ENCODE measurements around the gene UBXN6.

The UBXN6 gene, protein sequence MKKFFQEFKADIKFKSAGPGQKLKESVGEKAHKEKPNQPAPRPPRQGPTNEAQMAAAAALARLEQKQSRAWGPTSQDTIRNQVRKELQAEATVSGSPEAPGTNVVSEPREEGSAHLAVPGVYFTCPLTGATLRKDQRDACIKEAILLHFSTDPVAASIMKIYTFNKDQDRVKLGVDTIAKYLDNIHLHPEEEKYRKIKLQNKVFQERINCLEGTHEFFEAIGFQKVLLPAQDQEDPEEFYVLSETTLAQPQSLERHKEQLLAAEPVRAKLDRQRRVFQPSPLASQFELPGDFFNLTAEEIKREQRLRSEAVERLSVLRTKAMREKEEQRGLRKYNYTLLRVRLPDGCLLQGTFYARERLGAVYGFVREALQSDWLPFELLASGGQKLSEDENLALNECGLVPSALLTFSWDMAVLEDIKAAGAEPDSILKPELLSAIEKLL

DNA sequence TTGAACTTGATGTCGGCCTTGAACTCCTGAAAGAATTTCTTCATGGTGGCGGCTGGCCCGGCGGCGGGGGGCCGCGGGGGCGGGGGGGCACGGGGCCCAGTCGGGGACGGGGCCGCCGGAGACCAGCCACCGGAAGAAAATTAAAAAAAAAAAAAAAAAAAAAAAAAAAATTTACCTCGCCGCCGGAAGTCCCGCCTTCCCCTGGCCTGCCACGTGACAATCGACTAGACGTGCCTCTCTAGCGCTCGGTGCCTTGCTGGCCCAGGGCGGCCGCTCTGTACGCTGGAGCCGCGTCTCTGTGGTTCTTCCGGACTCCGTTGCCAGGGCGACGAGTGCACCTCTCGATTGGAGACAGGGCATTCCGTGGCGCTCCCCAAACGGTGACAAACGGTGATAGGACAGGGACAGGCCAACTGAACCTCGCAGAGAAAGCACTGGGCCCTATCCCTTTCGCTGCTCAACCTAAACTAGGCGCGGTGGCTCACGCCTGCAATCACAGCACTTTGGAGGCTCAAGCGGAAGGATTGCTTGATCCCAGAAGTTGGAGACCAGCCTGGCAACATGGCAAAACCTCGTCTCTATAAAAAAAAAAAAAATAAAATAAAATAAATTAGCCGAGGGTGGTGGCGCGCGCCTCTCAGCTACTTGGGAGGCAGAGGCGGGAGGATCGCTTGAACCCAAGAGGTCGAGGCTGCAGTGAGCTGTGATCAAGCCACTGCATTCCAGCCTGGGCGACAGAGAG lies at the start of gene UBXN6:
Gene UBXN6 (minus strand): TSS at position 141 of the 742 bp plus-strand sequence. CDS start 97 bp downstream, at position 44.
- peak; percentile 92 for DNase-seq

DNA sequence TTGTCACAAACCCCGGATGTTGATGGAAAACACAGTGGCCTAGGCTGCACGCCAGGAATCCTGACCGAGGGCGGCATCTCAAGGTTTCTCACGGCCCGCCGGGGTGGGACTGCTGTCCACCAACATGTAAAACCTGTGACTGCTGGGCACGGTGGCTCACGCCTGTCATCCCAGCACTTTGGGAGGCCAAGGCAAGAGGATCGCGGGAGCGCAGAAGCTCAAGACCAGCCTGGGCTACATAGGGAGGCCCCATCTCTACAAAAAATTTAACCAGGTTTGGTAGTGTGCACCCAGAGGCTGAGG lies 49.5 kb upstream of the UBXN6 start:
- no peak for DNase-seq

DNA sequence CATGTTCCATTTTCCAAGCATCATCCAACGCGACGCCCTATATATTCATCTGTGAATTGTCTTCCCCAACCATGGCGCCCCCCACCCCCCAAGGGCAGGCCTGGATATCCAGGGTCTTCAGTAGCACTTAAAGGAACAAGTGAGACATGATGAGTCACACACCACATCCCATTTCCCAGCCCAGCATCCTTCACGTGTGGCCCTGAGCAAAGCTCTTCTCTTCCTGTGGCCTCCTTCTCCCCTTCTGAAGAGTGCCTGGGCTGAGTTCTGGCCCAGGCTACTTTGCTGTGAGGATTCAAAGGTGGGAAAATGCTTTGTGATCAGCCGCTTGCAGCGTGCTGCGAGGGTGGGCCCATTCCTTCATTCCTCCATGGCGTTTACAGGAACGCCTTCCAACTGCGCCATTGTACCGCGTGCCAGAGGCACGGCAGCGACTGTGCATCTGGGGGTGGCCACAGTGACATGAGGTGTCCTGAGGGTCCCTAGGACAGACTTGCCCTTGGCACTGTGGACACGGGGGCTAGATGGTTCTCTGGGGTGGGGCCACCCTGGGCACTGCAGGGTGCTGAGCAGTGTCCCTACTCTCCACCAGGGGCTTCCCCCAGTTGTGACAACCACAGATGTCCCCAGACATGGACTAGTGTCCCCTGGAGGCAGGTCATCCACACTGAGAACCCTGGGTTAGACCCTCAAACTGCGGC lies 49.0 kb upstream of the UBXN6 start:
- no peak for DNase-seq

DNA sequence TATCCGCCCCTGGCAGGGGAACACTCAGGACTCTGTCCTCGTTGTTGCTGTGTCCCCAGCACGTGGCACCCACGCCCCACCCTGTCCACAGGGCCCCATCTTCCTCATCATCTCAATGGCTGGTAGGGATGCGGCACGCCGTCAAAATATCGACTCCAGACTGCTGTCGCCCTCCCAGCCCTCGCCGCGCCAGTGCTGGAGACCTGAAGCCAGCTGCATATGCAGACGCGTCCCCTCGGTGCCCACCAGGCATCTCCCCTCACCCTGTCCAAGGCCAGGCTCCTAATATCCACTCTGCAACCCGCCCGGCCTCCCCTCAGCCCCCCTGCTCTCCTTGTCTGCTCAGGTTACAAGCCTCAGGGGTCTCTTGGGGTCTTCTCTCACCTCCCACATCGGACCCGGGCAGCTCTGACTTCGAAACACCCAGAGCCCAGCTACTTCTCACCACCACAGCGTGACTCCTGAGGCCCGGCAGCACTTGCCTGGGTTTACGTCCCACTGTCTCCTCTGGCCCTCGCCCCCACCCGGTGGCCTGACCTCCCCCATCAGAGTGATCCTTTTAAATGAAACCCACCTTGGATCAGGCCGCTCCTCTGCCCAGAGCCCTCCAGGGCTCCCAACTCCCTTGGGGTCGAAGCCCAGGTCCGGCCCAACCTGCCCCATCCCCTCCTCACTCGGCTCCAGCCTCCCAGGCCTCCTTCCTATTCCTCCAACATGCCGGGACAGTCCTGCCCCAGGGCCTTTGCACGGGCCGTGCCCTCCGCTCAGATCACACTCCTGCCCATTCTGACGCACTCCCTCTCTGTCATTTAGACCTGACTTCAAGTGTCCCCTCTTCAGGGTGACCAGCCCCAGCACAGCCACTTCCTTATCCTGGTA lies 48.2 kb upstream of the UBXN6 start:
- DNase-seq, result no peak

DNA sequence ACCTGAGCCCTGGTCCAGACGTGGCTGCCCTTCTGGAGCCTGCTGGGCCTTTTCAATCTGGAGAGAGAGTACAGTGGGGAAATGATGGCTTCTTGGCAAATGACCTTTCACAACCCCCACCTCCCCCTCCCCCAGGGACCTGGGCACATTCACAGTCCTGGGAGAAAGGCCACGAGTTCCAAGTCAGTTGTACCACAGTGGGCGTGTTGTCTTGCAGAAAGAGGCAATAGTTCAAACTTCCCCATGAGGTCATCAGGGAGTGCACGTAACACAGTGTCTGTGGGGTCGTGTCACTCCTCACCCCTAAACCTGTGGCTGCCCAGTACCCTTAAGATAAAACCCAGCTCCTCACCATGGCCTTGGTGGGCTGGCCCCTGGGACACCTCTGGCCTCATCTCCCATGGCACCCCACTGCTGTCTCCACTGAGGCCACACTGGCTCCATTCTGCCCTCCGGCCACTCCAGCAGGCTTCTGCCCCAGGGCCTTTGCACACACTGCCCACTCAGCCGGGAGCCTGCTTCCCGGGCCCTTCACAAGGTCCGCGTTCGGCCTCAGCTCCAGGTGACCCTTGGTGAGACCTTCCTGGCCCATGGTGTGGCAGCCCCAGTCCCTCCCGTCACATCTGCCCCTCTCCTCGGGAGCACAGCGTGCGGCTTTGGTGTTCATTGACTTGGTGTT lies 47.4 kb upstream of the UBXN6 start:
- DNase-seq, result no peak

DNA sequence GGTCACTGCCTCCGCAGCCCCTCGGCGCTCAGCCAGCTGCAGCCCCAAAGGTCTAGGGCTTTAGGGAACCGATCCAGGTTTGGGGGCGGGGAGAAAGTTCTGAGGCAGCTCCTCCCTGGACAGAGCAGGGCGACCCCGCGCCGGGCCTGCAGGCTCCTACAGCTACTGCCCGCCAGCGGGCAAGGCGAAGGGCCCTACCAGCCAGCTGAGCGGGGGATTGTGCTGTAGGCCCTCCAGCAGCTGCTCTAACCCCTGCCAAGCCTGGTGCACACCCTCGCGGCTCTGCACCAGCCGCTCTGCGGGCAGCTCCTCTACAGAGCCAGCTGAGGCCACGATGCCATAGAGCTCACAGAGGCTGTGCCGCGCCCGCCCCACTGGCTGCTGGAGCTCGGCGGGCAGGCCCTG lies 46.7 kb upstream of the UBXN6 start:
- DNase-seq, result no peak

DNA sequence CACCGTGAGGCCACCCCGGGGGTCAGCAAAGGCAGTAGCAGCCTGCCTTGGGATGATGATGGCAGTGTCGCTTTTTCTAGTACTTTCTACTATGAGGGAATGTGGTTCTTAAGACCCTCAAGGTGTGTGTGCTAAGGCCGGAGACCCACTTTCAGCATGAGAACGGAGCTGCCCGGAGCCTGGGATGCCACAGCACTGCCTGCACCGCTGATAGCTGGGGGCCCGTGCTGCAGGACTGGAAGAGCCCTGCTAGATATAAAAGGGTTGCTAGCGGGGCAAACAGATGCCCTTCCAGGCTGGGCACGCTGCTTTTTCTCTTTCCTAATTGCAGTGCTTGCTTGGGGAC lies 46.2 kb upstream of the UBXN6 start:
- no peak for DNase-seq

DNA sequence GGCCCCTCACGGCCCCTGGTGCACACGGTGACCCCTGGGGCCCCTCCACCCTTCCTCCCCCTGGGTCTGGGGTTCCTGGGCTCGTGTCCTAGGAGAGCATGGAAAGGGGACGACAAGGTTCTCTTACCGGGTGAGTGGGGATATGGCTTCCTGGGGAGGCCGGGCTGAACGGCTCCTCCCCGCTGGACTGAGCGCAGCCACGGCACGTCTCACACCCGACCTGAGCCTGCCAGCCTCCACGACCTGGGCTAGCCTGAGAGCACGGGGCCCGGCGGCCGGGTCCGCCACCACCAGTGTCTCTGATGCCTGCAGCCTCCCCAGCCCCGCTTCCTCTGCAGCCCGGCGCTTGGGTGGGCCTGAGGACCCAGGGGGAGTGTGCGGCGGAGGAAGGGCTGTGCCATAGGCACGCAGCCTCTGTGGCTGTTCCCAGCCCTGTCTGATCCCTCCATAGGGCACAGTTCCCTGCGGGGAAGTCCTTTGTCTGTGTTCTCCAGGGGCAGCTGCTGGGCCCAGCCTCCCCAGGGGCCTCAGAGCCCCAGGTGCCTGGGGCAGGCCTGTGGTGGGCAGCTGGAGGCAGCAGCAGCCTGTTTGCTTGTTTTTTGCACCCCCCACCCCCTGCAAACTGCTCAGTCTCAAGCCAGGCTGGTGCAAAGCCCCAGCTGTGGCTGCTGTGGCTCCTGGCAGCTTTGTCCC lies 45.7 kb upstream of the UBXN6 start:
- no peak for DNase-seq

DNA sequence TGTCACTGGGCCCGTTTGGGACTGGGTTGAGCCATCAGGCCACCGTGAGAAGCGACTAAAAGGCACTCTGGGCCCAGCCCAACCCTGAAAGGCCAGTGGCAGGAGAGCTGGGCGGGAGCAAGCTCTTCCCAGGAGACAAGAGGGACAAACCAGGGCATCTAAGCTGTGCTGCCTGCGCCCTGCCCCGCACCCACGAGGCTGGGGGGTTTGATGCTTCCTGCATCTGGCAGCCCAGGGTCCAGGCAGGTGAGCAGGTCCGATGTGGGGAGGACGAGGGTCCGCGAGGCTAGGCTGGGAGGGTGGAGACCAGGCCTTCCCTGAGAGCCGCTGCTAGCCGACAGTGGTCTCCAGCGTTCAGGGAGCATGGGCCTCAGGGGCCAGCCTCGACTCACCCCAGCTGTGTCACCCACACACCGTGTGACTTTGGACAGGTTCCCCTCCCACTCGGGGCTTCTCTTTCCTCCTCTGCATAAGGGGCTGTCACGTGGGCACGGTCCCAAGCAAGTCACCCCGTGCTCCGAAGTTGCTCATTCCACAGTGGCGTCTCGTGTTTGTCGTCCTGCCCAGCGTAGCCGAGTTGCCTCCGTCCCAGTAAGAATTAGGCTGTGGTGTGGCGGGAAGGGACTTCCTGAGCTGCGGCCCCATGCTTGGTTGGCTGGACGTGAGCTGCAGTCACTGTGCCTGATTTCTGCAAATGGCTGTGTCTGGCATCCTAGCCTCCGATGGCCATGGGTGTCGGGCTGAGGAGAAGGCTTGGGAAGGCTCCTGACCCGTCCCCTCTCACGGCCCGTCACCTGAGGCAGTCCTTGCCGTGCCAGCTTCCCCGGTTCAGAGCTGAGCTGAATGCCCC lies 44.9 kb upstream of the UBXN6 start:
- DNase-seq, result no peak

DNA sequence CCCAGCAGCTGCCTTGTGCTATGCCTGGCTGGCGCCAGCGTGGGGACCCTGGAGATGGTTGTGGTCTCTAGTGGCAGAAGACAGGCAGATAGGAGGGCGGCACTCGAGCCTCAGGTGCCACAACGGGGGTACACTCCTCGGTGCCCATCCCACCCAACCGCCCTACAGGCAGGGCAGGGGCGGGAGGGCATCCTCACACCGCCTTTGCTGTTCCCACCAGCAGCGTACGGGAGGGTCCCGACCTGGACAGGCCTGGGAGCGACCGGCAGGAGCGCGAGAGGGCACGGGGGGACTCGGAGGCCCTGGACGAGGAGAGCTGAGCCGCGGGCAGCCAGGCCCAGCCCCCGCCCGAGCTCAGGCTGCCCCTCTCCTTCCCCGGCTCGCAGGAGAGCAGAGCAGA lies 44.1 kb upstream of the UBXN6 start:
- DNase-seq, result no peak

DNA sequence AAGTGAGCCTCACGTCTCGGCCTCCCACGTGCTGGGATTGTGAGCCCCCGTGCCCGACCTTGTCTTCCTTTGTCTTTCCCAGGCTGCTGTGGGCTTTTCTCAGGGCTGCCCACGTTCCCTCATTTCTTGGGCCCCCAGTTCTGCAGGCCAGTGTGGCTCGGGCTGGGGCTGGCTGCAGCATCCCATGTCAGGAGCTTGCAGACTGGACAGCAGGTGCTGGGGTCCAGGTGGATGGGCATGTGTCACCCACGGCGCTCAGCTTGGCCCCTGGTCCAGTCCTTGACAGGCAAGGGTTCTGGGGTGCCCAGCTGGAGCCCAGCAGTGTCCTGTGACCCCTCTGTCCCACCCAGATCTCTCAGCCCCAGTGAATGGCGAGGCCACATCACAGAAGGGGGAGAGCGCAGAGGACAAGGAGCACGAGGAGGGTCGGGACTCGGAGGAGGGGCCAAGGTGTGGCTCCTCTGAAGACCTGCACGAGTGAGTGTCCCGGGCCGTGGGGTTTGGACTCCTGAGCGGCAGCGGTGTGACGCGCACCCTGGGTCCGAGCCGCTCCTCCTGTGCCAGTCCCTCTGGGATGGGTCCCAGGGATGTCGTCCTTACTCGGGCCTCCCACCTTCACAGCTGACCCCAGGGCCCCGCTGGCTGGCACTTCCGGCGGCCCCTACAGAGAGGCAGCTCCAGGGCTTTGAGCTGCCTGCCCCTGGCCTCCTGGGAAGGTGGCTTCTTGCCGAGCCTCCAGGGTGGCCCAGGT lies 43.4 kb upstream of the UBXN6 start:
- no peak for DNase-seq

DNA sequence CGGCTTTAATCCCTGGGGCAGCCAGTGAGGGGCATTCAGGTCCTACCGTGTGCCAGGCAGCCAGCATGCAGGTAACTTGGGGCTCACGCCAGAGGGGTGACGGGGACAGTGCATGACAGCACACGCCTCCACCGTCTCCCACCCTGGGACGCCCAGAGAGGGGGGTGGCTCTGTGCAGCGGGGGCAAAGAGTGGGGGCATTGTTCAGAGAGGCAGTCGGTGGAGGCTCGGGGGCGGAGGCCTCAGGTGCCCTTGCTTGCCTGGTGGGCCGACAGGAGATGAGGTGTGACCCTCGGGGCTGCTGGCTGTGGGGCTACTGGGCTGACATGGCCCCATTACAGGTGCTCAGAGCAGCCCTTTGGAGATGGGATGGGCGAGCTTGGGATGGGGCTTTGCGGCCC lies 42.3 kb upstream of the UBXN6 start:
- DNase-seq, result no peak

DNA sequence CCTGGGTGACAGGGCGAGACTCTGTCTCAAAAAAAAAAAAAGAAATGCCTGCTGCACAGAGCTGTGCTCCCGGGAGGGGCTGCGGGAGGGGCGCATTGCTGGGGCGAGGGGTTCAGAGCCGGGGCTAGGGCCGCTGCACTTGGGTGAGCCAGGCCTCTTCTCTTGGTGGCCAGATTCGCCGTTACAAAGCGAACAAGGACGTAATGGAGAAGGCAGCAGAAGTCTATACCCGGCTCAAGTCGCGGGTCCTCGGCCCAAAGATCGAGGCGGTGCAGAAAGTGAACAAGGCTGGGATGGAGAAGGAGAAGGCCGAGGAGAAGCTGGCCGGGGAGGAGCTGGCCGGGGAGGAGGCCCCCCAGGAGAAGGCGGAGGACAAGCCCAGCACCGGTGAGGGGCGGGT lies 41.7 kb upstream of the UBXN6 start:
- no peak for DNase-seq

DNA sequence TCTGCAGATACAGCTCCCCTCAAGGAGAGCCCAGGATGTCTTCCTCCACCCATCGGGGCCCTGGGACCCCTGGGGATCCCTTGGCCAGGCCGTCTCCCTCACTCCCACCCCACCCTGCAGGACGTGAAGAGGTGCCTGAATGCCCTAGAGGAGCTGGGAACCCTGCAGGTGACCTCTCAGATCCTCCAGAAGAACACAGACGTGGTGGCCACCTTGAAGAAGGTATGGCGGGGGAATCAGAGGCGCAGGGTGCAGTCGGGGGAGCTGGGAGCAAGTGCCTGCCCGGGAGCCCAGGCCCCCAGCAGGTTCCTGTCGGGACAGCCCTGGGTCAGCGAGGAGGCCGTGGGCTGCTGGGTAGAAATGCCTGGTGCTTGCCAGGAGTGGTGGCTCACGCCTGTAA lies 41.1 kb upstream of the UBXN6 start:
- no peak for DNase-seq

DNA sequence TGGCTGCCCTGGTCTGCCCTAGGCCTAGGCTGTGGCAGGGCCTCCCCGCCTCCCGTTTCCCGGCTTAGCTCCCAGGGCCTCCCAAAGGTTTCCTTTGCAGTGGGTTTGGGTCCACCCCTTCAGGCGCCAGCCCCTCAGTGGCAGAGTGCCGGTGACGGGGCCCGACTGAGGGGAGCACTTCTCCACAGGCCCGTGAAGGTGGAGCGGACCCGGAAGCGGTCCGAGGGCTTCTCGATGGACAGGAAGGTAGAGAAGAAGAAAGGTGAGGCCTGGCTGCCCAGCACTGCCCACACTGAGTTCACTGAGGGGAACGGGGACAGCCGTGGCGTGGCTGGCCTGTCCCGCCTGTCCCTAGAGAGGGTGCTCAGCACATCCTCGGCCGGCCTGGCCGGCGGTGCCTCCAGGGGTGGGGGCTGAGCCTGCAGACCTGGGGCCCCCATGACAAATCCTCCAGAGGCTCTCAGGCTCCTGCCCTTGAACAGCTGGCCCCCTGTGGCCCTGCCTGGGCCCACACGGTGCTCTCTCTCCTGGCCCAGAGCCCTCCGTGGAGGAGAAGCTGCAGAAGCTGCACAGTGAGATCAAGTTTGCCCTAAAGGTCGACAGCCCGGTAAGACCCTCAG lies 40.3 kb upstream of the UBXN6 start:
- DNase-seq, result no peak

DNA sequence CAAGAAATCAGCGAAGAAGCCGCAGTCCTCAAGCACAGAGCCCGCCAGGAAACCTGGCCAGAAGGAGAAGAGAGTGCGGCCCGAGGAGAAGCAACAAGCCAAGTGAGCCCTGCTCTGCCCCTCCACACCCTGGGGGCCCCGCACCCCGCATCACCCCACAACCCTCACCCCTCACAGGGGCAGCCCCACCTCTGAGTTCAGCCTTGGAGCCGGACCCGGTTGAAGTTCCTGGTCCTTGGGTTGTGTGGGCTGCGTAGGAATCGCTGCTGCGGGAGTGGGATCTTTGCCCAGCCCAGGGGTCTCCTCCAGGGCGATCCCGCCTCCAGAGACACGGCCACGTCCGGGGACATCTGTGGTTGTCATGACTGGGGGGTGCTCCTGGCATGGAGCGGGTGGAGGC lies 38.7 kb upstream of the UBXN6 start:
- DNase-seq, result no peak

DNA sequence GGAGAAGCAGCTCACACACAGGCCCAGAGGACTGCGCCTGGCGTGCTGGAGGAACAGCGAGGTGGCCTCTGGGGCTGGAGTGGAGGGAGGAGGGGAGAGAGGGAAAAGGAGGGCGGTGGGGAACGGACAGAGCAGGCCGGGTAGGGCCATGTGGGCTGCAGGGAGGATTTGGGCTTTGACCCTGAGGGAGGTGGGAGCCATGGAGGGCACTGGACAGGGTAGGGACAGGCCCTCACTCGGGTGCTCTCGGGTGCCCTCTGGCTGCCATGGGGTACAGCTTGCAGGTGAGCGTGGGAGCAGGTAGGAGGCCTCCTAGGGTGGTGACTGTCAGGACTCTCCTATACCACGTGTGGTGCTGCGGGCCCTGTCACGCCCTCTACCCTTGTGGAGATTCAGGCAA lies 37.9 kb upstream of the UBXN6 start:
- no peak for DNase-seq

DNA sequence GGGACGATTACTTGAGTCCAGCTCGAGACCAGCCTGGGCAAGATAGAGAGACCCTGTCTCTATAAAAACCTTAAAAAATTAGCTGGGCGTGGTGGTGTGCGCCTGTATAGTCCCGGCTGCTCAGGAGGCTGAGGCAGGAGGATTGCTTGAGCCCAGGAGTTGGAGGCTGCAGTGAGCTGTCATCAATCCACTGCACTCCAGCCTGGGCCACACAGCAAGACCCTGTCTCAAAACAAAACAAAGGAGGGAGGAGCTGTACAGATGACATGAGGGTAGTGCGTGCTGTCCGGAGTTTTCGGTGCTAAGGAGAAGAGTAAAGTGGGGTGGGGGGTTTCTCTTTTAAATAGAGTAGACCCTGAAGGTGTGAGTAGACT lies 37.1 kb upstream of the UBXN6 start:
- no peak for DNase-seq

DNA sequence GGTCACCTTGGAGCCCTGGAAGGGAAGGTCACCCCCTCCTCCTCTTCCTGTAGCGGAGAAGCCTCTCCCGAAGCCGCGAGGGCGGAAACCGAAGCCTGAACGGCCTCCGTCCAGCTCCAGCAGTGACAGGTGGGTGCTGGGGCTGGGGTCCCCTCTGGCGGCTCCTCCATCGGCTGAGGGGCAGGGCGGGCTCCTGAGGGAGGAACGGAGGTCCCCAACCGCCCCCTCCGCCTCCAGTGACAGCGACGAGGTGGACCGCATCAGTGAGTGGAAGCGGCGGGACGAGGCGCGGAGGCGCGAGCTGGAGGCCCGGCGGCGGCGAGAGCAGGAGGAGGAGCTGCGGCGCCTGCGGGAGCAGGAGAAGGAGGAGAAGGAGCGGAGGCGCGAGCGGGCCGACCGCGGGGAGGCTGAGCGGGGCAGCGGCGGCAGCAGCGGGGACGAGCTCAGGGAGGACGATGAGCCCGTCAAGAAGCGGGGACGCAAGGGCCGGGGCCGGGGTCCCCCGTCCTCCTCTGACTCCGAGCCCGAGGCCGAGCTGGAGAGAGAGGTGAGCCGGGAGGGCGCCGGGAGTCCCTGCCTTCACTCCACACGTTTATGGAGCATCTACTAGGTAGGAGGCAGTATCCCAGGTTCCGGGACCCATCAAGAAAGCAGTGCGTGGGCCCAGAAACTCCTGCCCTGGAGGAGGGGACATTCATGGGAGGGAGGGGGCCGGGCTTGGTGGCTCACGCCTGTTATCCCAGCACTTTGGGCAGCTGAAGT lies 36.5 kb upstream of the UBXN6 start:
- no peak for DNase-seq

Data from NCI-H748 treated with DMSO at 0.1 percent for 48 hours (cell line).